Central memory CD8-positive, alpha-beta T cell (primary cell): ENCODE data around the gene SRSF9.

Source experiments
- ATAC-seq: fragments of 150-1000 bp; cut with Tn5 transposase; replicated peaks from 2 replicates; pipeline ENCODE4 v1.10.0; 2022; ENCODE audit warnings: mild to moderate bottlenecking, moderate FRiP score, moderate number of reproducible peaks; ENCODE audit not compliant: poor library complexity, severe bottlenecking; ENCODE audit errors: extremely low read depth
- DNase-seq, 2 donors: peaks; one replicate each; pipeline ENCODE4 v3.0.0; 2021; ENCODE audit warnings: low spot score in 2 of 2
- H3K27ac Mint-ChIP-seq: one replicate; pipeline ENCODE4 v1.8.0; 2022; ENCODE audit warnings: low read depth, mild to moderate bottlenecking, moderate library complexity, mixed read lengths
- H3K27me3 Mint-ChIP-seq: one replicate; pipeline ENCODE4 v1.8.0; 2022; ENCODE audit warnings: mixed read lengths
- H3K36me3 Mint-ChIP-seq: one replicate; pipeline ENCODE4 v1.8.0; 2022; ENCODE audit warnings: mild to moderate bottlenecking, moderate library complexity, mixed read lengths; ENCODE audit not compliant: insufficient read depth
- H3K4me1 Mint-ChIP-seq: one replicate; pipeline ENCODE4 v1.8.0; 2022; ENCODE audit warnings: mixed read lengths
- H3K4me3 Mint-ChIP-seq: one replicate; pipeline ENCODE4 v1.8.0; 2022; ENCODE audit warnings: mild to moderate bottlenecking, moderate library complexity, mixed read lengths
- H3K9me3 Mint-ChIP-seq: one replicate; pipeline ENCODE4 v1.8.0; 2022; ENCODE audit warnings: mixed read lengths

The SRSF9 gene

DNA sequence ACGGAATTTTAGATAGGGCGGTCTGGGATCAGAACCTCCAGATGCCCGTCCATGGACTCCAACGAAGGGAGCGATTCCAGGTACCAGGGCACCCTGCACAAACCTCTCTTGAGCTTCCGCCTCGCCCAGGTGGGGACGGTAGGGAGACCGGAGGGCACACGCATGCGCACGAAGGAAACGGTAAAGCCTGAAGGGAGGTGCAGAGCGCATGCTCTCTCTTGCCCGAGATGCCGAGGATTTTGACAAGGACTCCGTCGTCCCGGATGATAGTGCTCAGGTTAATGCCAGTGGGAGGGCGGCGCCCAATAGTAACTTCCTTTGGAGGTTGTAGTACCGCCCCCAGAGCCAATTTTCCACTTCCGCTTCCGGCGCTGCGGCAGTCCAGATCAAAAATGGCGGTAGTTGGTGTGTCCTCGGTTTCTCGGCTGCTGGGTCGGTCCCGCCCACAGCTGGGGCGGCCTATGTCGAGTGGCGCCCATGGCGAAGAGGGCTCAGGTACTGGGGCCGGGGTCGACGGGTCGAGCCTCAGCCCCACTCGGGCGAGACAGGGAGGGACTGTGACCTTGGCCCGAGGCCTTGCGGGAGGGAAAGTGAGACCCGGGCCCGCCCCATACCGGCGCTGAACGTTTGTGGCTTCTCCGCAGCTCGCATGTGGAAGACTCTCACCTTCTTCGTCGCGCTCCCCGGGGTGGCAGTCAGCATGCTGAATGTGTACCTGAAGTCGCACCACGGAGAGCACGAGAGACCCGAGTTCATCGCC, 31.6 kb downstream of the SRSF9 start, which contains the start of gene COX6A1:
TSS of gene COX6A1 (plus strand) at position 379 of the 760 bp plus-strand sequence. CDS start at position 393, 14 bp downstream.
- DNase-seq: peak; percentile 86 to 93
- H3K4me1 Mint-ChIP-seq: peaks cover 28% of the 10 kb centered on the region
- peak; percentile 95 for ATAC-seq
- peak within 1 kb of the TSS; percentile 86 for H3K4me3 Mint-ChIP-seq
- peak within 1 kb of the TSS; percentile 84 for H3K27ac Mint-ChIP-seq
- no peaks in the 10 kb centered on the region for H3K27me3 Mint-ChIP-seq
- H3K36me3 Mint-ChIP-seq: peaks cover 19% of the 10 kb centered on the region
- no peaks in the 10 kb centered on the region for H3K9me3 Mint-ChIP-seq

- no peak overlapping the region for H3K27ac Mint-ChIP-seq
- ATAC-seq (no peak), DNase-seq (no peak)
- no peak overlapping the region for H3K4me3 Mint-ChIP-seq
- H3K27me3 Mint-ChIP-seq: peaks cover 9% of the 10 kb centered on the region
- no peaks in the 10 kb centered on the region for H3K9me3 Mint-ChIP-seq
- peaks cover 4% of the 10 kb centered on the region for H3K36me3 Mint-ChIP-seq
- peaks cover 13% of the 10 kb centered on the region for H3K4me1 Mint-ChIP-seq
Measured at GRCh38 chr12:120432772-120433525, 36.6 kb downstream of the SRSF9 start.

DNA sequence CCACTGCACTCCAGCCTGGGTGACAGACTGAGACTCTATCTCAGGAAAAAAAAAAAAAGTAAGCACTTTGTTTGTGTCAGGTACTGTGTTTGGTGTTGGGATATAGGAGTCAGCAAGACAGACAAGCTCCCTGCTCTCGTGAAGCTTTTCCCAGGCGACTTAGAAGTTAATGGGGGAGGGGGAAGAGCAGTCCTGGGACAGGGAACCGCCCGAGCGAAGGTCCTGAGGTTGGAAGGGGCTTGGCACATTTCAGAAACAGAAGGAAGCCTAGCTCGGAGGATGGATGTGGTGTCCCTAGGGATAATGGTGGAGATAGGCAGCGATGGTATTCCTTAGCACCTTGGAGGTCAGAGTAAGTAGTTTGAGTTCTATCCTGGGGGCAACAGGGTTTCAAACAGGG, 40.2 kb downstream of the SRSF9 start:
- H3K9me3 Mint-ChIP-seq: no peaks in the 10 kb centered on the region
- peaks cover 2% of the 10 kb centered on the region for H3K36me3 Mint-ChIP-seq
- H3K4me1 Mint-ChIP-seq: peaks cover 5% of the 10 kb centered on the region
- H3K27me3 Mint-ChIP-seq: peaks cover 9% of the 10 kb centered on the region
- no peak overlapping the region for H3K27ac Mint-ChIP-seq
- DNase-seq (no peak), ATAC-seq (no peak)
- no peak overlapping the region for H3K4me3 Mint-ChIP-seq

DNA sequence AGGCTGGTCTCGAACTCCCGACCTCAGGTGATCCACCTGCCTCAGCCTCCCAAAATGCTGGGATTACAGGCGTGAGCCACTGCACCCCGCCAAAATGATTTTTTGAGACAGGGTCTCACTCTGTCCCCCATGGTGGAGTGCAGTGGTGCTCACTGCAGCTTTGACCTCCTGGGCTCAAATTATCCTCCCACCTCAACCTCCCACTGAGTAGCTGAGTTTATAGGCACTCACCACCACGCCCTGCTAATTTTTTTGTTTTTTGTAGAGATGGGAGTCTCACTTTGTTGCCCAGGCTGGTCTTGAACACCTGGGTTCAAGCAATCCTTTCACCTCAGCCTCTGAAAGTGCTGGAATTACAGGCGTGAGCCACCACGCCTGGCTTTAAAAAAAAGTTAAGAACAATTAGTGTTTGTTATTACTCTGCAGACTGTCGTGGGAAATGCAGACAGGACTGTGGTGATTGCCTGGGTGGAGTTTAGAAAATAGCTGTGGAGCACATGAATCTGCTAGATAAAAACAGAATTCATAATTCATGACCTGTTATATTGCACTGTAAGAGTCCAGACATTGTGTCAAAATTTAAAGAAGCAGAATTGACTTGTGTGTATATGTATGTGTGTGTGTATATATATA, 40.8 kb downstream of the SRSF9 start:
- H3K27ac Mint-ChIP-seq: no peak overlapping the region
- peaks cover 2% of the 10 kb centered on the region for H3K36me3 Mint-ChIP-seq
- H3K27me3 Mint-ChIP-seq: peaks cover 9% of the 10 kb centered on the region
- H3K4me3 Mint-ChIP-seq: no peak overlapping the region
- ATAC-seq (no peak), DNase-seq (no peak)
- H3K9me3 Mint-ChIP-seq: no peaks in the 10 kb centered on the region
- H3K4me1 Mint-ChIP-seq: peaks cover 5% of the 10 kb centered on the region

DNA sequence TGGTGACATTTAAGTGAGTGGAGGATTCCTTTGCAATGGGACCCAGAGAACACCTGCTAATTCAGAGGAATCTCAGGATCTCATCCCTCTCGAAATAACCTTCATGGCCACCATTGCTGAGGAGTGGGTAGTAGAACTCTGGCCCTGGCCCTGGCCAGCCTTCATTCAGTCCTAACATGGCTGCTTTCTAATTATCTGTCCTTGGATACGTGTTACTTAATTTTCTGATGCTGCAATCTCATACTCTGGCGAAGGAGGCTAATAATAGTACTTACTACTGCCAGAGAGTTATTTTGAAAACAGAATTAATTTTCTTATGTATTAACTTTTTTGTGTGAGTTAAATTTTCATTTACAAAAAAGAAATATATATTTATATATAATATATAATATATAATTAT, 43.8 kb downstream of the SRSF9 start:
- DNase-seq (no peak), ATAC-seq (no peak)
- peaks cover 2% of the 10 kb centered on the region for H3K36me3 Mint-ChIP-seq
- H3K27me3 Mint-ChIP-seq: peaks cover 9% of the 10 kb centered on the region
- no peak overlapping the region for H3K27ac Mint-ChIP-seq
- H3K4me1 Mint-ChIP-seq: peaks cover 5% of the 10 kb centered on the region
- no peaks in the 10 kb centered on the region for H3K9me3 Mint-ChIP-seq
- no peak overlapping the region for H3K4me3 Mint-ChIP-seq

- H3K27me3 Mint-ChIP-seq: peaks cover 5% of the 10 kb centered on the region
- DNase-seq (no peak), ATAC-seq (no peak)
- peak overlapping the region; percentile 15 for H3K4me3 Mint-ChIP-seq
- H3K36me3 Mint-ChIP-seq: peaks cover 2% of the 10 kb centered on the region
- no peak overlapping the region for H3K27ac Mint-ChIP-seq
- H3K9me3 Mint-ChIP-seq: no peaks in the 10 kb centered on the region
- H3K4me1 Mint-ChIP-seq: no peaks in the 10 kb centered on the region
Measured at GRCh38 chr12:120422892-120423456, 46.6 kb downstream of the SRSF9 start.

- no peaks in the 10 kb centered on the region for H3K9me3 Mint-ChIP-seq
- no peaks in the 10 kb centered on the region for H3K4me1 Mint-ChIP-seq
- no peaks in the 10 kb centered on the region for H3K36me3 Mint-ChIP-seq
- H3K4me3 Mint-ChIP-seq: no peak overlapping the region
- DNase-seq (no peak), ATAC-seq (no peak)
- no peak overlapping the region for H3K27ac Mint-ChIP-seq
- peaks cover 15% of the 10 kb centered on the region for H3K27me3 Mint-ChIP-seq
Measured at GRCh38 chr12:120421701-120422100, 47.8 kb downstream of the SRSF9 start.

- H3K4me3 Mint-ChIP-seq: no peak overlapping the region
- H3K4me1 Mint-ChIP-seq: no peaks in the 10 kb centered on the region
- peaks cover 15% of the 10 kb centered on the region for H3K27me3 Mint-ChIP-seq
- no peak overlapping the region for H3K27ac Mint-ChIP-seq
- DNase-seq (no peak), ATAC-seq (no peak)
- H3K36me3 Mint-ChIP-seq: no peaks in the 10 kb centered on the region
- no peaks in the 10 kb centered on the region for H3K9me3 Mint-ChIP-seq
Measured at GRCh38 chr12:120417917-120418580, 51.5 kb downstream of the SRSF9 start.

DNA sequence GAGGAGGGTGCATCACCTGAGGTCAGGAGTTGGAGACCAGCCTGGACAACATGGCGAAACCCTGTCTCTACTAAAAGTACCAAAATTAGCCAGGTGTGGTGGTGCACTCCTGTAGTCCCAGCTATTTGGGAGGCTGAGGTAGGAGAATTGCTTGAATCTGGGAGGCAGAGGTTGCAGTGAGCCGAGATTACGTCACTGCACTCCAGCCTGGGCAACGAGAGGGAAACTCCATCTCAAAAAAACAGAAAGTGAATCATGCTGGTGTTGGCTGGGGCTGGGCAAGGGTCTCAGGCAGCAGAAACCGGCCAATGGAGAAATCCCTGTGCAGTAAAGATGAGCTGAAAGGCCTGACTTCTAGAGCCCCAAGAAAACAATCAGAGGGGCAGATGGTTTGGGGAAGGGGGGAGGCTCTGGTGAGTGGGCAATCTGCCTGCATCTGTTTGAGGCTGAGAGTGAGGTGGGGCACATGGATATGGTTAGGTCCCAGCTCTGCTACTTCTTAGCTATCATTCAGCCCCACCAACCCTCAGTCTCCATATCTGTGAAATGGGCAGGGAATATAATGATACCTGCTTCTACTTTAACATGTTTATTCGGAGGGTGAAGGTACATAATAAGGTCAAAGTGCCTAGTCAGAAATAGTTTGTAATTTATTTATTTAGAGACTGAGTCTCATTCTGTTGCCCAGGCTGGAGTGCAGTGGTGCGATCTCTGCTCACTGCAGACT, 52.9 kb downstream of the SRSF9 start:
- H3K27me3 Mint-ChIP-seq: peaks cover 25% of the 10 kb centered on the region
- ATAC-seq (no peak), DNase-seq (no peak)
- H3K4me3 Mint-ChIP-seq: no peak overlapping the region
- H3K4me1 Mint-ChIP-seq: no peaks in the 10 kb centered on the region
- no peaks in the 10 kb centered on the region for H3K9me3 Mint-ChIP-seq
- H3K27ac Mint-ChIP-seq: no peak overlapping the region
- no peaks in the 10 kb centered on the region for H3K36me3 Mint-ChIP-seq

DNA sequence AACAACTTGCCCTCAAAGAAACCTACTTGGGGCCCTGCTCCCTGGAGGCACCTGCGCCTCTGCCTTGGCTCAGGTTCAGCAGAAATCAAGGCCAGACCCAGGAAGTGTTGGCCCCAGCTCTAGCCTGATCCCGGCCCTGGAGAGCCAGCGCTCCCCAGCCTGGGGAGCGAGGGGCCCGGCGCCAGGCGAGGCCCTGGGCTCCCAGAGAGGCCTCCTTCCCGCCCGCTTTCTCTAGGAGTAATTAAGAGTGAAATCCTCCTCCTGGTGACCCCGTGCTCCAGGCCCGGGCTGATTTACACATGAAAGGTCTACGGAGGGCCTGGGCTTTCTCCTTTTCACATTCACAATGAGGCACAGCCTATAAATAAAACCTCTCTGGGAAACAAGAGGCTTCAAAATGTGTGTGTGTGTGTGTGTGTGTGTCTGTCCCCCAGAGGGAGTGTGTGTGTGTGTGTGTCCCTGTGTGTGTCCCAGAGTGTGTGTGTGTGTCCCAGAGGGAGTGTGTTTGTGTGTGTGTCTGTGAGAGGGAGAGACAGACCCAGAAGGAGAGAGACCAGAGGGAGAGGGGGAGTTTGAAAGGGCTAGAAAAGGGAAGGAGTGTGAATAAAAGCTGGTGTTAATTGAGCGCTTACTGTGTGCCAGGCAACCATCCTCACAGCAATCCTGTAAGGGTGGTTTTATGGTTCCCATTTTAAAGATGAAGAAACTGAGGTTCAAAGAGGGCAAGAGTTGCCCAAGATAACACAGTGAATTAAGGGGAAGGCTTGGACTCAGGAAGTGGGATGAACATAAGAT, 55.5 kb downstream of the SRSF9 start:
- peaks cover 25% of the 10 kb centered on the region for H3K27me3 Mint-ChIP-seq
- DNase-seq: no peak
- no peak for ATAC-seq
- H3K27ac Mint-ChIP-seq: no peak overlapping the region
- H3K4me1 Mint-ChIP-seq: no peaks in the 10 kb centered on the region
- no peaks in the 10 kb centered on the region for H3K9me3 Mint-ChIP-seq
- no peaks in the 10 kb centered on the region for H3K36me3 Mint-ChIP-seq
- no peak overlapping the region for H3K4me3 Mint-ChIP-seq

DNA sequence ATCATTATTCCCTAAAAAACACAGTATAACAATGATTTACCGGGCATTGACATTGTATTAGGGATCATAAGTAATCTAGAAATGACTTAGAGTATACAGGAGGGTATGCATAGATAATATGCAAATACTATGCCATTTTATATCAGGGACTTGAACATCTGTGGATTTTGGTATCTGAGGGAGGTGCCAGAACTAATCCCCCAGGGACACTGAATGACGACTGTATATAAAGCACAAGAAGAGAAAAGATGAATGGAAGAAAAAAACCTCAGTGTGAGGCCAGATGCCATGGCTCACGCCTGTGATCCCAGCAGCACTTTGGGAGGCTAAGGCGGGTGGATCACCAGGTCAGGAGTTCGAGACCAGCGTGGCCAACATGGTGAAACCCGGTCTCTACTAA, 57.1 kb downstream of the SRSF9 start:
- ATAC-seq: no peak

More for the DNA sequence above, 57.1 kb downstream of the SRSF9 start:
- no peak overlapping the region for H3K27ac Mint-ChIP-seq
- DNase-seq: no peak
- H3K9me3 Mint-ChIP-seq: no peaks in the 10 kb centered on the region
- peaks cover 14% of the 10 kb centered on the region for H3K27me3 Mint-ChIP-seq
- no peak overlapping the region for H3K4me3 Mint-ChIP-seq
- no peaks in the 10 kb centered on the region for H3K4me1 Mint-ChIP-seq
- no peaks in the 10 kb centered on the region for H3K36me3 Mint-ChIP-seq
